Activated CD8-positive, alpha-beta T cell treated with anti-CD3 and anti-CD28 coated beads for 36 hours (primary cell): ENCODE measurements around the gene GRM4. TPM values are rescaled to one million over a fixed set of nuclear protein-coding genes. Genes with fewer than 3 reads are reported as not detected.

Source experiments
- ATAC-seq: fragments of 200-7000 bp; cut with Tn5 transposase; one replicate; pipeline ENCODE4 v1.10.0; 2021; ENCODE audit warnings: mild to moderate bottlenecking, moderate library complexity
- CTCF ChIA-PET: fragments of 350-600 bp; sonication (Branson Sonifier 250); formaldehyde crosslinking; loops from one replicate; lab custom pipeline; 2021; ENCODE audit warnings: antibody characterized with exemption; lab: Charles Lee
- POLR2A ChIA-PET: fragments of 350-600 bp; sonication (Branson Sonifier 250); formaldehyde crosslinking; loops from one replicate; lab custom pipeline; 2021; ENCODE audit warnings: antibody characterized with exemption; lab: Charles Lee
- DNase-seq: peaks from one replicate; pipeline ENCODE4 v3.0.0-alpha.2; 2020
- H3K27ac Mint-ChIP-seq: one replicate; pipeline ENCODE4 v1.8.0; 2021; ENCODE audit warnings: mild to moderate bottlenecking, mixed read lengths
- H3K27me3 Mint-ChIP-seq: one replicate; pipeline ENCODE4 v1.8.0; 2021; ENCODE audit warnings: mixed read lengths
- H3K36me3 Mint-ChIP-seq: one replicate; pipeline ENCODE4 v1.8.0; 2021; ENCODE audit warnings: low read depth, mixed read lengths
- H3K4me1 Mint-ChIP-seq: one replicate; pipeline ENCODE4 v1.8.0; 2021; ENCODE audit warnings: low read depth, mixed read lengths
- H3K4me3 Mint-ChIP-seq: one replicate; pipeline ENCODE4 v1.8.0; 2021; ENCODE audit warnings: mild to moderate bottlenecking, moderate library complexity, mixed read lengths
- H3K9me3 Mint-ChIP-seq: one replicate; pipeline ENCODE4 v1.8.0; 2021; ENCODE audit warnings: mixed read lengths
- CTCF ChIP-seq: fragments of 200-600 bp; IDR thresholded peaks from one replicate; pipeline ENCODE4 v1.8.0; 2022; ENCODE audit warnings: antibody characterized with exemption, mild to moderate bottlenecking
- intact Hi-C: fragments of 100-400 bp; cut with micrococcal nuclease; formaldehyde crosslinking; loops from one replicate; pipeline ENCODE4 v1.10.0; 2022
- total RNA-seq, 2 experiments: library from RNA; stranded (reverse); gene quantifications; one replicate each; pipeline ENCODE4 v1.2.3, GENCODE V29; 2021

Gene GRM4
- total RNA-seq, 2 experiments from 2014 or later = 0.11 to 0.14 TPM

- H3K36me3 Mint-ChIP-seq = no peaks in the 10 kb centered on the region
- POLR2A ChIA-PET = no interaction called here
- no peak overlapping the region for H3K4me3 Mint-ChIP-seq
- no peak for ATAC-seq
- CTCF ChIA-PET = interaction anchor here (1.3 kb wide), 1 partner anchor 19 kb away, joined by 7 read pairs; no protein-coding TSS in a partner anchor
- intact Hi-C loops = no loop called here
- H3K27me3 Mint-ChIP-seq = no peaks in the 10 kb centered on the region
- no peaks in the 10 kb centered on the region for H3K9me3 Mint-ChIP-seq
- no peak for DNase-seq
- no peak for TF ChIP-seq CTCF
- peaks cover 11% of the 10 kb centered on the region for H3K4me1 Mint-ChIP-seq
- H3K27ac Mint-ChIP-seq = no peak overlapping the region
These were observed 31.3 kb upstream of the GRM4 start for GRCh38 chr6:34177181-34177591.

GRCh38 chr6:34176261-34177031, 30.6 kb upstream of the GRM4 start:
- intact Hi-C loops = no loop called here
- POLR2A ChIA-PET = no interaction called here

GRCh38 chr6:34174846-34175399, 29.0 kb upstream of the GRM4 start:
- Mint-ChIP-seq H3K4me3 (no peak overlapping the region), H3K9me3 (no peaks in the 10 kb centered on the region), H3K4me1 (peaks cover 7% of the 10 kb centered on the region), H3K36me3 (no peaks in the 10 kb centered on the region), H3K27ac (no peak overlapping the region), H3K27me3 (no peaks in the 10 kb centered on the region)
- ChIA-PET POLR2A (interaction anchor here (0.9 kb wide), 1 partner anchor 235 kb away, joined by 3 read pairs; no protein-coding TSS in a partner anchor), CTCF (interaction anchor here (0.9 to 2.7 kb wide), 2 partner anchors 19 to 21 kb away, joined by 3 to 13 read pairs; no protein-coding TSS in a partner anchor)
- intact Hi-C loops = no loop called here
- ATAC-seq (no peak), DNase-seq (no peak)
- TF ChIP-seq CTCF = no peak

More at GRCh38 chr6:34176261-34177031, 30.6 kb upstream of the GRM4 start:
- H3K27me3 Mint-ChIP-seq = no peaks in the 10 kb centered on the region
- CTCF ChIA-PET = interaction anchor here (2.7 kb wide), 1 partner anchor 21 kb away, joined by 13 read pairs; no protein-coding TSS in a partner anchor
- peaks cover 9% of the 10 kb centered on the region for H3K4me1 Mint-ChIP-seq
- no peak for DNase-seq
- H3K4me3 Mint-ChIP-seq = no peak overlapping the region
- no peak overlapping the region for H3K27ac Mint-ChIP-seq
- no peaks in the 10 kb centered on the region for H3K9me3 Mint-ChIP-seq
- TF ChIP-seq CTCF = no peak
- H3K36me3 Mint-ChIP-seq = no peaks in the 10 kb centered on the region
- ATAC-seq = no peak

- no peaks in the 10 kb centered on the region for H3K27me3 Mint-ChIP-seq
- peaks cover 3% of the 10 kb centered on the region for H3K9me3 Mint-ChIP-seq
- DNase-seq (no peak), ATAC-seq (no peak)
- H3K27ac Mint-ChIP-seq = no peak overlapping the region
- H3K4me3 Mint-ChIP-seq = no peak overlapping the region
- ChIA-PET POLR2A (no interaction called here), CTCF (no interaction called here)
- H3K36me3 Mint-ChIP-seq = no peaks in the 10 kb centered on the region
- H3K4me1 Mint-ChIP-seq = peaks cover 2% of the 10 kb centered on the region
- TF ChIP-seq CTCF = no peak
- intact Hi-C loops = no loop called here
These were observed 27.3 kb upstream of the GRM4 start for GRCh38 chr6:34172961-34173775.
